PC-3 (cell line): ENCODE results near the gene PKMYT1. TPM values are rescaled to one million over a fixed set of nuclear protein-coding genes. Genes with fewer than 3 reads are reported as not detected.

Experiments
- ATAC-seq: fragments of 200-7000 bp; cut with Tn5 transposase; 2 replicates; pipeline ENCODE4 v1.9.1; 2020; ENCODE audit warnings: mild to moderate bottlenecking, moderate library complexity
- BruUV-seq: library from RNA; stranded (reverse); fragments of 400-500 nt; replicated peaks from 2 replicates; lab custom pipeline; 2021; lab: Mats Ljungman, UMichigan
- CTCF ChIA-PET: fragments of 300-600 bp; sonication (Branson Sonifier 250); formaldehyde crosslinking; loops from one replicate; lab custom pipeline; 2022; ENCODE audit warnings: antibody characterized with exemption; lab: Charles Lee
- POLR2A ChIA-PET: fragments of 300-600 bp; sonication (Branson Sonifier 250); formaldehyde crosslinking; loops from one replicate; lab custom pipeline; 2022; ENCODE audit warnings: antibody characterized with exemption; ENCODE audit not compliant: unreplicated experiment; lab: Charles Lee
- DNase-seq: peaks from one replicate; pipeline ENCODE4 v3.0.0-alpha.2; 2015
- H2AFZ ChIP-seq: fragments of 300-600 bp; sonication (generic); 2 replicates; pipeline ENCODE4 v1.6.0; 2016; ENCODE audit warnings: antibody characterized with exemption, low read length
- H3F3A ChIP-seq: fragments of 300-600 bp; sonication (generic); one replicate; pipeline ENCODE4 v1.6.0; 2017; ENCODE audit warnings: antibody characterized with exemption, low read length, control low read depth, mild to moderate bottlenecking; ENCODE audit not compliant: unreplicated experiment
- H3K27ac ChIP-seq: fragments of 300-600 bp; sonication (generic); 2 replicates; pipeline ENCODE4 v1.5.1; 2016; ENCODE audit warnings: mild to moderate bottlenecking, low read length
- H3K27me3 ChIP-seq: fragments of 300-600 bp; sonication (generic); 2 replicates; pipeline ENCODE4 v1.6.1; 2016; ENCODE audit warnings: low read length, mixed read lengths
- H3K36me3 ChIP-seq: fragments of 300-600 bp; sonication (generic); 2 replicates; pipeline ENCODE4 v1.6.1; 2016; ENCODE audit warnings: low read depth, mixed run types, low read length, mixed read lengths
- H3K4me1 ChIP-seq: fragments of 300-600 bp; sonication (generic); 2 replicates; pipeline ENCODE4 v1.5.1; 2016; ENCODE audit warnings: low read length; ENCODE audit not compliant: insufficient read depth
- H3K4me2 ChIP-seq: fragments of 300-600 bp; sonication (generic); 2 replicates; pipeline ENCODE4 v1.6.0; 2016; ENCODE audit warnings: low read length
- H3K4me3 ChIP-seq: fragments of 300-600 bp; sonication (generic); 2 replicates; pipeline ENCODE4 v1.5.1; 2016; ENCODE audit warnings: mild to moderate bottlenecking, low read length, mixed read lengths
- H3K79me2 ChIP-seq: fragments of 300-600 bp; sonication (generic); 2 replicates; pipeline ENCODE4 v1.6.1; 2017; ENCODE audit warnings: low read length, mixed read lengths
- H3K9ac ChIP-seq: fragments of 300-600 bp; sonication (generic); 2 replicates; pipeline ENCODE4 v1.6.0; 2016; ENCODE audit warnings: mild to moderate bottlenecking, low read length
- H3K9me2 ChIP-seq: fragments of 300-600 bp; sonication (generic); replicated peaks from 2 replicates; pipeline ENCODE4 v1.6.1; 2016; ENCODE audit warnings: mixed run types, low read length, mixed read lengths
- H3K9me3 ChIP-seq: fragments of 300-600 bp; sonication (generic); 2 replicates; pipeline ENCODE4 v1.6.1; 2016; ENCODE audit warnings: low read length, mixed read lengths
- H4K20me1 ChIP-seq: fragments of 300-600 bp; sonication (generic); 2 replicates; pipeline ENCODE4 v1.6.1; 2016; ENCODE audit warnings: low read length, mixed read lengths
- CTCF ChIP-seq: fragments of 300-600 bp; sonication (generic); conservative IDR thresholded peaks from 2 replicates; pipeline ENCODE4 v1.5.1; 2017; ENCODE audit warnings: antibody characterized with exemption, low read depth, mild to moderate bottlenecking, low read length
- EZH2 ChIP-seq: fragments of 300-600 bp; sonication (generic); IDR thresholded peaks from one replicate; pipeline ENCODE4 v1.6.1; 2017; ENCODE audit warnings: antibody characterized with exemption, mild to moderate bottlenecking, low read length; ENCODE audit not compliant: unreplicated experiment
- EZH2phosphoT487 ChIP-seq: fragments of 300-600 bp; sonication (generic); IDR thresholded peaks from 2 replicates; pipeline ENCODE4 v1.6.1; 2018; ENCODE audit warnings: mild to moderate bottlenecking, antibody characterized with exemption, low read length, borderline replicate concordance
- intact Hi-C: fragments of 100-400 bp; cut with micrococcal nuclease; formaldehyde crosslinking; loops from 2 replicates; pipeline ENCODE4 v1.9.0; 2023
- total RNA-seq: library from RNA; depleted of rRNA; stranded (reverse); fragments of >200 nt; gene quantifications from 2 replicates; pipeline ENCODE4 v1.2.3, GENCODE V29; 2014

PKMYT1 gene
- total RNA-seq, 1 experiment from 2014 or later, result 51.9 TPM

DNA sequence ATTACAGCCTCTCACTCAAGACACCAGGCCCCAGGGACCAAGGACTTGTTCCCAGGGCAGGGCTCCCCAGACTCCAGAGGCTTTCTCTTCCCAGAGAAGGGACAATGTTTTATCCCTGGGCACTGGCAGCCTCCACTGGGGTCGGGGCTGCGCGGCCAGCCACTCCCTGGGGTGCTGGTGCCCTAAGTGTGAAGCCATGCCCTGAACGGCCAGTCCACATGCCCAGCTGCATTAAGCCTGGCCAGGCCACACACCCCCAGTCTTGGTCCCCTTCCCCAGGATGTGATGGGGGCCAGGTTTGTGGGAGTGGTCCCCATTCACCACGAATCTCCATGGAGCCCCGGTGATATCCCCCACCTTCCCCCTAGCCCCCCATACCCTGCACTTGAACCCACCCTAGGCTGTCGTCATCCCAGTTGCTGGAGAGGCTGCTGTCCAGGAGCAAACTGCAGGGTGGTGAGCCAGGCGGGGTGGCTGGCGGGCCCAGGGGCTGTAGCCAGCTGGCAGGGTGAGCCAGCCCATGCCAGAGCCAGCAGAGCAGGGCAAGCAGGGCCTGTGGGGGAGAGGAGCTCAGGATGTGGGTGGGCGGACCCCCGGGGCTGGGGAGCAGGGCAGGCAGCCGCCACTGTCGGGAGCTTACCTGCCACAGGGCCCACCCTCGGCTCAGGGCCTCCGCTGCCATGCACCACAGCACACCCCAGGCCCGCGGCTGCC lies 6.5 kb downstream of the PKMYT1 start:
- Histone ChIP-seq H4K20me1 (peaks cover 12% of the 10 kb centered on the region), H3K27me3 (no peaks in the 10 kb centered on the region), H3K4me1 (peaks cover 22% of the 10 kb centered on the region), H3K9me2 (no peaks in the 10 kb centered on the region), H3K36me3 (peaks cover 6% of the 10 kb centered on the region; the same call in 1 of the 2 replicates), H3K4me3 (no peak overlapping the region), H2AFZ (no peak overlapping the region), H3K27ac (no peak overlapping the region), H3F3A (no peaks in the 10 kb centered on the region), H3K9me3 (no peaks in the 10 kb centered on the region), H3K79me2 (peaks cover 29% of the 10 kb centered on the region), H3K4me2 (no peak overlapping the region), H3K9ac (no peak overlapping the region)
- BruUV-seq, result no TSS peak
- CTCF ChIA-PET, result no interaction called here
- intact Hi-C loops, result no loop called here
- ATAC-seq (no peak), DNase-seq (no peak)
- TF ChIP-seq CTCF (no peak), EZH2phosphoT487 (no peak), EZH2 (no peak)
- POLR2A ChIA-PET, result no interaction called here

DNA sequence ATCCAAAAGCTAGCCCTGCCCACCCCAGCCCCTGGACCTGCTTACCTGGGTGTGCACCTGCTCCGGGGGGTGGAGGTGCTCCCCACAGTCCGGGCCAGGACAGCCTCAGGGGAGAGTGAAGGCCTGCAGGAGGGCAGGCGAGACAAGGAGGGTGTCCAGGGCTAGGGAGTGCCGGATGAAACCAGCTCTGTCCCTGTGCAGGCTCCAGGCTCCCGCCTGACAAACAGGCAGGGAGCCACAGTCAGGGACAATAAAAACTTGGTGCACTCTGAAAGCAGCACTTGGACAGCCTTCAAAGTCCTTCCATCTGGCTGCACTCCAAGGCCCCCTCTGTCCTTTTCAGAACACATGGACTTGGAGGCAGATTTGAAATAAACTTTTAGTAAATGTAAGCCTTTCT lies 7.2 kb downstream of the PKMYT1 start:
- no peak overlapping the region for H3K4me2 ChIP-seq
- no peak overlapping the region for H3K27ac ChIP-seq
- peaks cover 24% of the 10 kb centered on the region for H3K79me2 ChIP-seq
- ATAC-seq (no peak), DNase-seq (no peak)
- no TSS peak for BruUV-seq
- TF ChIP-seq CTCF (no peak), EZH2phosphoT487 (no peak), EZH2 (no peak)
- ChIA-PET CTCF (no interaction called here), POLR2A (no interaction called here)
- H3K9me2 ChIP-seq, result no peaks in the 10 kb centered on the region
- H3K4me1 ChIP-seq, result peaks cover 25% of the 10 kb centered on the region
- H3K9ac ChIP-seq, result no peak overlapping the region
- H2AFZ ChIP-seq, result no peak overlapping the region
- H4K20me1 ChIP-seq, result peaks cover 12% of the 10 kb centered on the region
- H3K36me3 ChIP-seq, result peaks cover 6% of the 10 kb centered on the region; the same call in 1 of the 2 replicates
- no peaks in the 10 kb centered on the region for H3F3A ChIP-seq
- no peaks in the 10 kb centered on the region for H3K9me3 ChIP-seq
- H3K27me3 ChIP-seq, result no peaks in the 10 kb centered on the region
- intact Hi-C loops, result no loop called here
- no peak overlapping the region for H3K4me3 ChIP-seq
